WTC11 (cell line): ENCODE data around the gene C19orf44. TPM values are rescaled to one million over a fixed set of nuclear protein-coding genes. Genes with fewer than 3 reads are reported as not detected.
A peak's percentile ranks its signal among the peaks of the same experiment; 100 is the strongest.

Experiments
- ATAC-seq: fragments of 200-7000 bp; cut with Tn5 transposase; 2 replicates; pipeline ENCODE4 v1.10.0; 2021; ENCODE audit warnings: mild to moderate bottlenecking, moderate library complexity
- CTCF ChIA-PET: fragments of 300-600 bp; sonication (Branson Sonifier 250); formaldehyde crosslinking; loops from one replicate; lab custom pipeline; 2021; ENCODE audit warnings: antibody characterized with exemption; lab: Charles Lee
- POLR2A ChIA-PET: fragments of 350-600 bp; sonication (Branson Sonifier 250); formaldehyde crosslinking; loops from one replicate; lab custom pipeline; 2021; ENCODE audit warnings: antibody characterized with exemption; lab: Charles Lee
- DNase-seq: peaks from one replicate; pipeline ENCODE4 v3.0.0; 2021; ENCODE audit warnings: low spot score
- H3K27ac Mint-ChIP-seq: 2 replicates; pipeline ENCODE4 v1.8.0; 2021; ENCODE audit warnings: mixed read lengths
- H3K27me3 Mint-ChIP-seq: 2 replicates; pipeline ENCODE4 v1.8.0; 2021; ENCODE audit warnings: low read depth, mild to moderate bottlenecking, moderate library complexity, mixed read lengths
- H3K36me3 Mint-ChIP-seq: 2 replicates; pipeline ENCODE4 v1.8.0; 2021; ENCODE audit warnings: mixed read lengths
- H3K4me1 Mint-ChIP-seq: 2 replicates; pipeline ENCODE4 v1.8.0; 2022; ENCODE audit warnings: mixed read lengths
- H3K4me3 Mint-ChIP-seq: 2 replicates; pipeline ENCODE4 v1.8.0; 2021; ENCODE audit warnings: mild to moderate bottlenecking, moderate library complexity, mixed read lengths
- H3K9me3 Mint-ChIP-seq: 2 replicates; pipeline ENCODE4 v1.8.0; 2021; ENCODE audit warnings: mixed read lengths
- ATF1 ChIP-seq: sonication (generic); formaldehyde crosslinking; IDR thresholded peaks from 2 replicates; pipeline ENCODE4 v1.8.1; 2023; ENCODE audit warnings: mild to moderate bottlenecking, moderate library complexity, missing genetic modification reagents
- CBFB ChIP-seq: sonication (generic); formaldehyde crosslinking; IDR thresholded peaks from 2 replicates; pipeline ENCODE4 v1.8.1; 2022; ENCODE audit warnings: mild to moderate bottlenecking, low read depth, missing genetic modification reagents
- EMX1 ChIP-seq: fragments of 250-450 bp; sonication (Bioruptor Pico); IDR thresholded peaks from 2 replicates; pipeline ENCODE4 v1.8.0; 2021; ENCODE audit warnings: mild to moderate bottlenecking
- KAT7 ChIP-seq: sonication (generic); formaldehyde crosslinking; IDR thresholded peaks from 2 replicates; pipeline ENCODE4 v1.8.1; 2023; ENCODE audit warnings: missing genetic modification reagents, mild to moderate bottlenecking, borderline replicate concordance
- NR2C2 ChIP-seq: sonication (generic); formaldehyde crosslinking; IDR thresholded peaks from 2 replicates; pipeline ENCODE4 v1.8.0; 2022; ENCODE audit warnings: mild to moderate bottlenecking, missing genetic modification reagents
- NR3C1 ChIP-seq: sonication (generic); formaldehyde crosslinking; conservative IDR thresholded peaks from 2 replicates; pipeline ENCODE4 v1.8.1; 2023; ENCODE audit warnings: low read depth, mild to moderate bottlenecking, missing genetic modification reagents
- PRRX2 ChIP-seq: fragments of 250-450 bp; sonication (Bioruptor Pico); IDR thresholded peaks from 2 replicates; pipeline ENCODE4 v1.8.0; 2021; ENCODE audit warnings: mild to moderate bottlenecking
- TP53 ChIP-seq: sonication (generic); formaldehyde crosslinking; IDR thresholded peaks from 2 replicates; pipeline ENCODE4 v1.8.1; 2023; ENCODE audit warnings: mild to moderate bottlenecking, missing genetic modification reagents
- ZNF219 ChIP-seq: sonication (generic); formaldehyde crosslinking; IDR thresholded peaks from 2 replicates; pipeline ENCODE4 v1.8.0; 2023; ENCODE audit warnings: missing genetic modification reagents, mild to moderate bottlenecking, borderline replicate concordance
- ZNF423 ChIP-seq: fragments of 250-450 bp; sonication (Bioruptor Pico); IDR thresholded peaks from 2 replicates; pipeline ENCODE4 v2.1.2; 2022; ENCODE audit warnings: mild to moderate bottlenecking, moderate library complexity
- total RNA-seq: library from RNA; stranded (reverse); gene quantifications from 3 replicates; pipeline ENCODE4 v1.2.3, GENCODE V29; 2021
- TF ChIP-seq, protein P1 (sequence below): sonication (generic); formaldehyde crosslinking; IDR thresholded peaks from 2 replicates; pipeline ENCODE4 v1.8.1; 2022; ENCODE audit warnings: mild to moderate bottlenecking, missing genetic modification reagents, moderate library complexity, borderline replicate concordance
- TF ChIP-seq, protein P2 (sequence below): fragments of 250-450 bp; sonication (Bioruptor Pico); IDR thresholded peaks from 2 replicates; pipeline ENCODE4 v1.9.0; 2021; ENCODE audit warnings: mild to moderate bottlenecking
- TF ChIP-seq, protein P3 (sequence below): fragments of 250-450 bp; sonication (Bioruptor Pico); IDR thresholded peaks from 2 replicates; pipeline ENCODE4 v2.1.2; 2022; ENCODE audit warnings: mild to moderate bottlenecking, moderate library complexity
- TF ChIP-seq, protein P4 (sequence below): sonication (generic); formaldehyde crosslinking; IDR thresholded peaks from 2 replicates; pipeline ENCODE4 v1.8.1; 2023; ENCODE audit warnings: mild to moderate bottlenecking, missing genetic modification reagents, borderline replicate concordance
- TF ChIP-seq, protein P5 (sequence below): fragments of 200-600 bp; IDR thresholded peaks from 2 replicates; pipeline ENCODE4 v1.8.0; 2022; ENCODE audit warnings: antibody characterized with exemption
- TF ChIP-seq, protein P6 (sequence below): sonication (generic); formaldehyde crosslinking; conservative IDR thresholded peaks from 2 replicates; pipeline ENCODE4 v1.8.1; 2023; ENCODE audit warnings: mild to moderate bottlenecking, low read depth, missing genetic modification reagents, moderate library complexity

C19orf44 gene
- total RNA-seq, 1 experiment from 2014 or later = 4.1 TPM

DNA sequence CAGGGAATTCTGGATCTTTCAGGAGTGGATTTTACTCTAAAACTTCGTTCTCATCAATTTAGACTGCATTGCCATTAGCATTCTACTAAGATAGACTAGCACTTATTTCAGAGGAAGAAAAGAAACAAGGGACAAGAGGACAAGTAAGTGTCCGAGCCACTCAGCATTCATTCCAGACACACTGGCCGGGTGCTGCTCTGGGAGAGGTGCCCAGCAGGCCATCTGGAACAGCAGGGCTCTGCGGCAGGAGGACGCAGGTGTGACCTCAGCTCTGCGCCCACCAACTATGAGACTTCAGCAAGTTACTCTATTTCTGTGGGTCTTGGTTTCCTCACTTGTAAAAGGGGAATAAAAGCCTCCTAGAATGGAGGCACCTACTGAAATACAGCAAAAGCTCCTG, 28.6 kb upstream of the C19orf44 start (continued):
- TF ChIP-seq, protein P1, sequence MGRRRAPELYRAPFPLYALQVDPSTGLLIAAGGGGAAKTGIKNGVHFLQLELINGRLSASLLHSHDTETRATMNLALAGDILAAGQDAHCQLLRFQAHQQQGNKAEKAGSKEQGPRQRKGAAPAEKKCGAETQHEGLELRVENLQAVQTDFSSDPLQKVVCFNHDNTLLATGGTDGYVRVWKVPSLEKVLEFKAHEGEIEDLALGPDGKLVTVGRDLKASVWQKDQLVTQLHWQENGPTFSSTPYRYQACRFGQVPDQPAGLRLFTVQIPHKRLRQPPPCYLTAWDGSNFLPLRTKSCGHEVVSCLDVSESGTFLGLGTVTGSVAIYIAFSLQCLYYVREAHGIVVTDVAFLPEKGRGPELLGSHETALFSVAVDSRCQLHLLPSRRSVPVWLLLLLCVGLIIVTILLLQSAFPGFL (CRISPR knock-in tag) = no peak

DNA sequence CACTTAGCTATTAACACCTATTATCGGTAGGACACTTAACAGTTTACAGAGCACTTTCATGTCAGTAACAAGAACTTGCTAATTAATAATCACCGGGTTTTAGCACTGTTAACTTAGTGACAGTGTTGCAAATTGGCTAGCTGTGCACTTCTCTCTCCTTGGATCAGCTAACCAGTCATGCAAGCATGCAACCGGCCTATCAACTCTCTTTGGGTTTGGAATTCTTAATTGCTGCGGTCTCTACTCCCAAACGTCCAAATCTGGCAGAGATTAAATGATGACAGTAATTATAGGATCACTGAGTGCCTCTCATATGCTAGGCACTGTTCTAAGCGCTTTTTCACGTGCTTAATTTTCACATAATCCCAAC, 25.7 kb upstream of the C19orf44 start:
- Mint-ChIP-seq H3K4me3 (peak overlapping the region; percentile 90), H3K27me3 (peaks cover 10% of the 10 kb centered on the region; the same call in 1 of the 2 replicates), H3K4me1 (peaks cover 25% of the 10 kb centered on the region), H3K27ac (peak overlapping the region; percentile 72), H3K9me3 (0 out of 2 replicates have a peak, but pooled peaks cover 3% of the 10 kb centered on the region), H3K36me3 (no peaks in the 10 kb centered on the region)
- ATAC-seq (no peak), DNase-seq (no peak)
- ChIA-PET CTCF (interaction anchor here (0.5 to 1.6 kb wide), 6 partner anchors 27 to 670 kb away, joined by 3 to 6 read pairs (median 4); no protein-coding TSS in a partner anchor), POLR2A (no interaction called here)
- TF ChIP-seq NR3C1 (CRISPR knock-in tag) (no peak), ZNF423 (CRISPR knock-in tag) (no peak), ZNF219 (CRISPR knock-in tag) (no peak), PRRX2 (no peak), TP53 (CRISPR knock-in tag) (no peak), NR2C2 (CRISPR knock-in tag) (no peak), KAT7 (CRISPR knock-in tag) (no peak), EMX1 (CRISPR knock-in tag) (no peak), ATF1 (CRISPR knock-in tag) (no peak), CBFB (CRISPR knock-in tag) (no peak)
- TF ChIP-seq, protein P2, sequence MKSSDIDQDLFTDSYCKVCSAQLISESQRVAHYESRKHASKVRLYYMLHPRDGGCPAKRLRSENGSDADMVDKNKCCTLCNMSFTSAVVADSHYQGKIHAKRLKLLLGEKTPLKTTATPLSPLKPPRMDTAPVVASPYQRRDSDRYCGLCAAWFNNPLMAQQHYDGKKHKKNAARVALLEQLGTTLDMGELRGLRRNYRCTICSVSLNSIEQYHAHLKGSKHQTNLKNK = no peak
- TF ChIP-seq, protein P3, sequence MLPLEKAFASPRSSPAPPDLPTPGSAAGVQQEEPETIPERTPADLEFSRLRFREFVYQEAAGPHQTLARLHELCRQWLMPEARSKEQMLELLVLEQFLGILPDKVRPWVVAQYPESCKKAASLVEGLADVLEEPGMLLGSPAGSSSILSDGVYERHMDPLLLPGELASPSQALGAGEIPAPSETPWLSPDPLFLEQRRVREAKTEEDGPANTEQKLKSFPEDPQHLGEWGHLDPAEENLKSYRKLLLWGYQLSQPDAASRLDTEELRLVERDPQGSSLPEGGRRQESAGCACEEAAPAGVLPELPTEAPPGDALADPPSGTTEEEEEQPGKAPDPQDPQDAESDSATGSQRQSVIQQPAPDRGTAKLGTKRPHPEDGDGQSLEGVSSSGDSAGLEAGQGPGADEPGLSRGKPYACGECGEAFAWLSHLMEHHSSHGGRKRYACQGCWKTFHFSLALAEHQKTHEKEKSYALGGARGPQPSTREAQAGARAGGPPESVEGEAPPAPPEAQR = no peak
- TF ChIP-seq, protein P4, sequence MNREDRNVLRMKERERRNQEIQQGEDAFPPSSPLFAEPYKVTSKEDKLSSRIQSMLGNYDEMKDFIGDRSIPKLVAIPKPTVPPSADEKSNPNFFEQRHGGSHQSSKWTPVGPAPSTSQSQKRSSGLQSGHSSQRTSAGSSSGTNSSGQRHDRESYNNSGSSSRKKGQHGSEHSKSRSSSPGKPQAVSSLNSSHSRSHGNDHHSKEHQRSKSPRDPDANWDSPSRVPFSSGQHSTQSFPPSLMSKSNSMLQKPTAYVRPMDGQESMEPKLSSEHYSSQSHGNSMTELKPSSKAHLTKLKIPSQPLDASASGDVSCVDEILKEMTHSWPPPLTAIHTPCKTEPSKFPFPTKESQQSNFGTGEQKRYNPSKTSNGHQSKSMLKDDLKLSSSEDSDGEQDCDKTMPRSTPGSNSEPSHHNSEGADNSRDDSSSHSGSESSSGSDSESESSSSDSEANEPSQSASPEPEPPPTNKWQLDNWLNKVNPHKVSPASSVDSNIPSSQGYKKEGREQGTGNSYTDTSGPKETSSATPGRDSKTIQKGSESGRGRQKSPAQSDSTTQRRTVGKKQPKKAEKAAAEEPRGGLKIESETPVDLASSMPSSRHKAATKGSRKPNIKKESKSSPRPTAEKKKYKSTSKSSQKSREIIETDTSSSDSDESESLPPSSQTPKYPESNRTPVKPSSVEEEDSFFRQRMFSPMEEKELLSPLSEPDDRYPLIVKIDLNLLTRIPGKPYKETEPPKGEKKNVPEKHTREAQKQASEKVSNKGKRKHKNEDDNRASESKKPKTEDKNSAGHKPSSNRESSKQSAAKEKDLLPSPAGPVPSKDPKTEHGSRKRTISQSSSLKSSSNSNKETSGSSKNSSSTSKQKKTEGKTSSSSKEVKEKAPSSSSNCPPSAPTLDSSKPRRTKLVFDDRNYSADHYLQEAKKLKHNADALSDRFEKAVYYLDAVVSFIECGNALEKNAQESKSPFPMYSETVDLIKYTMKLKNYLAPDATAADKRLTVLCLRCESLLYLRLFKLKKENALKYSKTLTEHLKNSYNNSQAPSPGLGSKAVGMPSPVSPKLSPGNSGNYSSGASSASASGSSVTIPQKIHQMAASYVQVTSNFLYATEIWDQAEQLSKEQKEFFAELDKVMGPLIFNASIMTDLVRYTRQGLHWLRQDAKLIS (CRISPR knock-in tag) = no peak
- TF ChIP-seq, protein P5, sequence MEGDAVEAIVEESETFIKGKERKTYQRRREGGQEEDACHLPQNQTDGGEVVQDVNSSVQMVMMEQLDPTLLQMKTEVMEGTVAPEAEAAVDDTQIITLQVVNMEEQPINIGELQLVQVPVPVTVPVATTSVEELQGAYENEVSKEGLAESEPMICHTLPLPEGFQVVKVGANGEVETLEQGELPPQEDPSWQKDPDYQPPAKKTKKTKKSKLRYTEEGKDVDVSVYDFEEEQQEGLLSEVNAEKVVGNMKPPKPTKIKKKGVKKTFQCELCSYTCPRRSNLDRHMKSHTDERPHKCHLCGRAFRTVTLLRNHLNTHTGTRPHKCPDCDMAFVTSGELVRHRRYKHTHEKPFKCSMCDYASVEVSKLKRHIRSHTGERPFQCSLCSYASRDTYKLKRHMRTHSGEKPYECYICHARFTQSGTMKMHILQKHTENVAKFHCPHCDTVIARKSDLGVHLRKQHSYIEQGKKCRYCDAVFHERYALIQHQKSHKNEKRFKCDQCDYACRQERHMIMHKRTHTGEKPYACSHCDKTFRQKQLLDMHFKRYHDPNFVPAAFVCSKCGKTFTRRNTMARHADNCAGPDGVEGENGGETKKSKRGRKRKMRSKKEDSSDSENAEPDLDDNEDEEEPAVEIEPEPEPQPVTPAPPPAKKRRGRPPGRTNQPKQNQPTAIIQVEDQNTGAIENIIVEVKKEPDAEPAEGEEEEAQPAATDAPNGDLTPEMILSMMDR = no peak
- TF ChIP-seq, protein P6, sequence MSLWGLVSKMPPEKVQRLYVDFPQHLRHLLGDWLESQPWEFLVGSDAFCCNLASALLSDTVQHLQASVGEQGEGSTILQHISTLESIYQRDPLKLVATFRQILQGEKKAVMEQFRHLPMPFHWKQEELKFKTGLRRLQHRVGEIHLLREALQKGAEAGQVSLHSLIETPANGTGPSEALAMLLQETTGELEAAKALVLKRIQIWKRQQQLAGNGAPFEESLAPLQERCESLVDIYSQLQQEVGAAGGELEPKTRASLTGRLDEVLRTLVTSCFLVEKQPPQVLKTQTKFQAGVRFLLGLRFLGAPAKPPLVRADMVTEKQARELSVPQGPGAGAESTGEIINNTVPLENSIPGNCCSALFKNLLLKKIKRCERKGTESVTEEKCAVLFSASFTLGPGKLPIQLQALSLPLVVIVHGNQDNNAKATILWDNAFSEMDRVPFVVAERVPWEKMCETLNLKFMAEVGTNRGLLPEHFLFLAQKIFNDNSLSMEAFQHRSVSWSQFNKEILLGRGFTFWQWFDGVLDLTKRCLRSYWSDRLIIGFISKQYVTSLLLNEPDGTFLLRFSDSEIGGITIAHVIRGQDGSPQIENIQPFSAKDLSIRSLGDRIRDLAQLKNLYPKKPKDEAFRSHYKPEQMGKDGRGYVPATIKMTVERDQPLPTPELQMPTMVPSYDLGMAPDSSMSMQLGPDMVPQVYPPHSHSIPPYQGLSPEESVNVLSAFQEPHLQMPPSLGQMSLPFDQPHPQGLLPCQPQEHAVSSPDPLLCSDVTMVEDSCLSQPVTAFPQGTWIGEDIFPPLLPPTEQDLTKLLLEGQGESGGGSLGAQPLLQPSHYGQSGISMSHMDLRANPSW (CRISPR knock-in tag) = no peak
